LNCAP (cell line): ENCODE results near the gene EDA.

ENCODE experiments used
- TF ChIP-seq, protein P1 (sequence below): fragments of 450-650 bp; IDR thresholded peaks from 2 replicates; pipeline ENCODE4 v1.5.1; 2017; ENCODE audit warnings: mild to moderate bottlenecking

EDA gene

DNA sequence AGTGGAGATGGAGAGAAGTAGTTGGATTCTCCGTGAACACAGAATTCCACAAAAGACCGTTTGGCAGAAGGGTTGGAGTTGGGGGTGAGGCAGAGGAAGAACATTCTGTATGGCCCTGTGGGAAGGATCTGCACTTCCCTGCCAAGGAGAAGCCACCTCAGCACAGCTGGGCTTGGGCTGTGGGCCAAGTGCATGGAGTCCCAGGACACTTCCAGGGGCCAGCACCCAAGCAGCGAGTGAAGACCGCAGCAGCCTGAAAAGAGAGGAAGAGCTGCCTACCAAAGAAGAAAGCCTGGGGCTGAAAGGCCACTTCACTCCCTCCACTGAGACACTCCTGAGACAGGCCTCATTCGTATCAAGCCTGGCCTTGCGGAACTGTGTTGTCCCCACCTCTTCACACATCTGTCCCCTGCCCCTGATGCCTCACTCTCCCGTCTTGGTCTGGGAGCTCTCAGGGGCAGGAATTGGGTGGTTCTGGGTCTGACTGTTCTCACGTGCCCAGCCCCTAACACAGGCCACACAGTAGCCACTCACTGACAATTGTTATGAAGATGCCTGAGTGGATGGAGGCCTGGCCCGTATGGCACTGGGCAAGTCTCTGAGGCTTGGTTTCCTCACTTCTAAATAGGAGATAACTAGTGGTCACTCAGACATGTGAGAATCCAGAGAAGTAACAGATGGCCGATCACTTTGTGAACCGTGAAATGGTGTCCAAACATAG lies 437.1 kb downstream of the EDA start:
- TF ChIP-seq, protein P1, sequence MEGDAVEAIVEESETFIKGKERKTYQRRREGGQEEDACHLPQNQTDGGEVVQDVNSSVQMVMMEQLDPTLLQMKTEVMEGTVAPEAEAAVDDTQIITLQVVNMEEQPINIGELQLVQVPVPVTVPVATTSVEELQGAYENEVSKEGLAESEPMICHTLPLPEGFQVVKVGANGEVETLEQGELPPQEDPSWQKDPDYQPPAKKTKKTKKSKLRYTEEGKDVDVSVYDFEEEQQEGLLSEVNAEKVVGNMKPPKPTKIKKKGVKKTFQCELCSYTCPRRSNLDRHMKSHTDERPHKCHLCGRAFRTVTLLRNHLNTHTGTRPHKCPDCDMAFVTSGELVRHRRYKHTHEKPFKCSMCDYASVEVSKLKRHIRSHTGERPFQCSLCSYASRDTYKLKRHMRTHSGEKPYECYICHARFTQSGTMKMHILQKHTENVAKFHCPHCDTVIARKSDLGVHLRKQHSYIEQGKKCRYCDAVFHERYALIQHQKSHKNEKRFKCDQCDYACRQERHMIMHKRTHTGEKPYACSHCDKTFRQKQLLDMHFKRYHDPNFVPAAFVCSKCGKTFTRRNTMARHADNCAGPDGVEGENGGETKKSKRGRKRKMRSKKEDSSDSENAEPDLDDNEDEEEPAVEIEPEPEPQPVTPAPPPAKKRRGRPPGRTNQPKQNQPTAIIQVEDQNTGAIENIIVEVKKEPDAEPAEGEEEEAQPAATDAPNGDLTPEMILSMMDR, result no peak

DNA sequence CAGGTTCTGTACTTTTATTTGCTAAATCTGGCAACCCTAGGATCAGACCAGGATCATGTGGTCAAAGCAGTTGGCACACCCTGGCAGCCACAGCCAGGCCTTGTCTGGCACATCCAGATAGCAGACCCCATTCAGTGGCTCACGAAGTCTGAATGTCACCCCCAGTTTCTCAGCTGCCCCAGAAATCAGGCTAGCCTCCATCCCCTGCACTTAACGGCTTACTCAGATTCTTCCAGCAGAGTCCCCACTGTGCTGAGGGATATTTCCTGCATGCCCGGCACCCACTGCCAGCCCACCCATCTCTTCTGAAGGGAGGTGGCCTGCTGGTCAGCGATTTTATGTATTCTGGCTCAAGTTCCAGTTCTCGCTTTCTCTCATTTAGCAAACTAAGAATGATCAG lies 438.5 kb downstream of the EDA start:
- TF ChIP-seq, protein P1, result no peak

DNA sequence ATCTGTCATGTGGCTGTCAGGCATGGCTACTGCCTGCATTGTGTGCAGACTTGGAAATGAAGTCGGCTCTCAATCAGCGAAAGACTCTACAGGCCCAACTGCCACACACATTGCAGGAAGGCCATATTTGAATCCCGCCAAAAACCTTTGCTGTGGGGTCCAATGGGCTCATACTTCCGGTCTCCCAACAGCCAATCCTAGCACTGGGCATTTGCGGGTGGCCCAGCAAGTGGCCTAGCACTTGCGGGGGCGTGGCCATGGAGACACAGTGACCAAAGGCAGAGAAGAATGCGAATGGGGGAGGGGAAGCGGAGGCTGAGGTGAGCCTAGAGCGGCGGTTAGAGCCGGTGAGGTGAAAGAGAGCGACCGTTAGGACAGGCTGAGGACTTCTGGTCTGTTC lies 446.2 kb downstream of the EDA start, which contains the start of gene OTUD6A:
TSS of gene OTUD6A (plus strand) at position 382 of the 400 bp plus-strand sequence. CDS start 68 bp downstream, outside the sequence.
- TF ChIP-seq, protein P1, result no peak

DNA sequence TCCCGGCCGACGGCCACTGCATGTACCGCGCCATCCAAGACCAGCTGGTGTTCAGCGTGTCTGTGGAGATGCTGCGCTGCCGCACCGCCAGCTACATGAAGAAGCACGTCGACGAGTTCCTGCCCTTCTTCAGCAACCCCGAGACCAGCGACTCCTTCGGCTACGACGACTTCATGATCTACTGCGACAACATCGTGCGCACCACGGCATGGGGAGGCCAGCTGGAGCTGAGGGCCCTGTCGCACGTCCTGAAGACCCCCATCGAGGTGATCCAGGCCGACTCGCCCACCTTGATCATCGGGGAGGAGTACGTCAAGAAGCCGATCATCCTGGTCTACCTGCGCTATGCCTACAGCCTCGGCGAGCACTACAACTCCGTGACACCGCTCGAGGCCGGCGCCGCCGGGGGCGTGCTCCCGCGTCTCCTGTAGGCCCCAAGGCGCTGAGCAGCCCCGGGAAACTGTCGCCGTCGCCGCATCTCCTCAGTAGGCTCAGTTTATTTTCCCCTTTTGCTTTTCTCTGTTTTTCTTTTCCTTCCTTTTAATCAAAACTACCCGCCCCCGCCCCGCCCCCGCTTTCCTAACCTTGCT lies 447.1 kb downstream of the EDA start:
- TF ChIP-seq, protein P1, result no peak

DNA sequence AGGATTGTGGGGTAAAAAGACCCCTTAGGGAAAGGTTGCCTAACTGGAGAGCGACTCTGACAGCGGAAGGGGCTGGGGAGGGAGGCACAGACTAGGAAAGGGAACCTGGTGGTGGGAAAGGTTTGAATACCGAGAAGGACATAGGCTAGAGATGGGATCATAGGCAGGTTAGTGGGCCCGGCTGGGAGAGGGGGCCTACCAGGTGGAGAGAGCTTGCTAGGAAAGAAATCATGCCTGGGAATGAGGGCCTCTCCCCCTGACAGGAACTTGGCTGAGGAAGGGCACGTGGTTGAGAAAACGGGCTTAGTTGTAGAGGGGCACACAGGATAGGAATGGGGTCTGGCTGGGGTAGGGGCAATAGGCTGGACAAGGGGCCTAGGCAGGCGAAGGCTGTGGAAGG lies 450.7 kb downstream of the EDA start:
- TF ChIP-seq, protein P1, result no peak

DNA sequence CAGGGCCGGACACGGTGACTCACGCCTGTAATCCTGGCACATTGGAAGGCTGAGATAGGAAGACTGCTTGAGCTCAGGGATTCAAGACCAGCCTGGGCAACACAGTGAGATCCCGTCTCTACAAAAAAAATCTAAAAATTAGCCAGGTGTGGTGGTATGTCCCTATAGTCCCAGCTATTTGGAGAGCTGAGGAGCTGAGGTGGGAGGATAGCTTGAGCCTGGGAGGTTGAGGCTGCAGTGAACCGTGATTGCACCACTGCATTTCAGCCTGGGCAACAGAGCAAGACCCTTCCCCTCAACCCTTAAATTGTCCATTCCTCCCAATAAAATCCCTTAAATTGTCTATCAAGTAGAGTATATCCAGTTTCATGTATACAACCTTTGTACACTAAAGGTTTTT lies 463.4 kb downstream of the EDA start:
- TF ChIP-seq, protein P1, result no peak

DNA sequence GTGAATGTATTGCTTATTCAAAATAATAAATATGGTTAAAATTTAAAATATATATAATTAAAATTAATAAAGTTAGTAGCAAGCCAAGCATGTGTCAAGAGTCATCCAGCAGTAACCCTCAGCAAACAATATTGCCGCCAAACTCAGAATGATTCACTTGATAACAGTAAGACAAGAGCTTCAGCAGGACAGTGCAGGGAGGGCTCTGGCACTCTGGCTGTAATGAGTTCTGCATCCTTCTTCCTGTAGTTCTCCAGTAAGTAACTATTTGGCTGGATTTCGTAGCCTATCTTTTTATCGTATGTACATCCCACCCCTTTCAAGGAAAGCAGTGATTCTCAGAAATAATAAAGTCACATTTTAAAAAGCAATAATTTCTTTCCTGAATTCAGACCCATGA lies 464.0 kb downstream of the EDA start:
- TF ChIP-seq, protein P1, result no peak
